Peyer's patch (tissue), 4 donors: ENCODE results near the gene SMIM24.

ENCODE experiments used
- CTCF ChIP-seq, 6 experiments: fragments of 450-650 bp in 4 of 6; fragments of 200-600 bp in 2 of 6; sonication (generic) in 1 of 6; IDR thresholded peaks; one replicate each; pipeline ENCODE4 v1.5.1; 2017 to 2019; ENCODE audit warnings: antibody characterized with exemption in 6 of 6, mild to moderate bottlenecking in 3 of 6, moderate library complexity in 1 of 6
- POLR2A ChIP-seq, 2 donors: fragments of 450-650 bp; IDR thresholded peaks; one replicate each; pipeline ENCODE4 v1.5.1; 2017; ENCODE audit warnings: antibody characterized with exemption in 2 of 2, mild to moderate bottlenecking in 2 of 2, moderate library complexity in 2 of 2

- TF ChIP-seq CTCF (IDR thresholded peaks at IDR 0.05) (peak in 1 of 6 experiments; percentile 15), POLR2A (IDR thresholded peaks at IDR 0.05) (no peak)
Measured at GRCh38 chr19:3482507-3483225, 2.3 kb upstream of the SMIM24 start.
